HUDEP-2 (cell line): ENCODE measurements around the gene MRGPRD.

Experiments used
- DNase-seq, 76 experiments: peaks; one replicate each; lab custom pipeline; 2025; ENCODE audit not compliant: unreplicated experiment in 76 of 76; lab: John Stamatoyannopoulos, UW

Gene MRGPRD

DNA sequence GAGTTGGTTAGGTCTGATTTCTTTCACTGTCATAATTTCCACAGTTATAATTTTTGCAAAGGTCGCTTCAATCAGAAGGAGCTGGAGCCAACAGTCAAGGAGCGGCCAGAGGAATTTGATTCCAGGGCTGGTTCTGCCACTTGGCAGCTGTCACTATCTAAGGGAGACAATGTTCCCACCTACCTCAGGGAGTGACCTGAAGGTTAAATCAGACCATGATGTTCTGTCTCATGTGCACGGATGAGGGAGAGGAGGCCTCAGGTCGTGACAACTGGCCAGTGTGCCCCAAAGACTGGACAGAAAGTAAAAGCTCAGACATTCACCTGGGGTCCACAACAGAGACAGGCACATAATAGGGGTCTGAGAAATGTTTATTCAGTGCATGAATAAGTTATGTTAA is 7.6 kb downstream of the MRGPRD start:
- DNase-seq = no peak

DNA sequence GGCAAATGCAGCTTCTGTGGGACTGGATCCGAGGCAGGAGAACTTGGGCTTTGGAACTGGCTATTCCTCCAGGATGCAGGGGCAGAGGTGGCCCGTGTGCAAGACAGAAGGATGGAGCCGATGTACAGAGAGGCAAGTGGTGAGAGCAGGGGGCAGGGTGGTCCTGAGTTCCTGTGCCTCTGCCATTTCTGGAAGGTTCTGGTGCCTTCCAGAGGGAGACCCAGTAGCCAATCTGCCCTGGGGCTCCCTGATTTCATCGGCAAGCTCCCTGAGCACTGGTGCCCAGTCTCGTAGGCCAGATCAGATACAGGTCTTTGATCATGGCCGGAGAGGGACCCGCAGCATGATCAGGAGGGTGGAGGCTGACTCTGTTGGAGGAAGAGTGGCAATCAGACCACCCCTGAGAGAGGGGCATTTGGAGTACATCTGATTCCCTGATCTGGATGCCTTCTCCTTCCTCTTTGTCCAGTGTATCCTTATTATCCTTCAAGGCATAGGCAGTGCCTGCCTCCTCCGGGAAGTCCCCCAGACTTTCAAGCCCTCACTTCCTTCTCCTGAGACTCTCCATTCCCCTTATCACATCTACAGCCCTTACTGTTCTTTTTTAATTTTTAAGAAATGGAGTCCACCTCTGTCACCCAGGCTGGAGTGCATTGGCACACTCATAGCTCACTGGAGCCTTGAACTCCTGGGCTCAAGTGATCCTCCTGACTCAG is 9.7 kb downstream of the MRGPRD start:
- no peak for DNase-seq

GRCh38 chr11:68969386-68969785 is 11.4 kb downstream of the MRGPRD start:
- DNase-seq = no peak

DNA sequence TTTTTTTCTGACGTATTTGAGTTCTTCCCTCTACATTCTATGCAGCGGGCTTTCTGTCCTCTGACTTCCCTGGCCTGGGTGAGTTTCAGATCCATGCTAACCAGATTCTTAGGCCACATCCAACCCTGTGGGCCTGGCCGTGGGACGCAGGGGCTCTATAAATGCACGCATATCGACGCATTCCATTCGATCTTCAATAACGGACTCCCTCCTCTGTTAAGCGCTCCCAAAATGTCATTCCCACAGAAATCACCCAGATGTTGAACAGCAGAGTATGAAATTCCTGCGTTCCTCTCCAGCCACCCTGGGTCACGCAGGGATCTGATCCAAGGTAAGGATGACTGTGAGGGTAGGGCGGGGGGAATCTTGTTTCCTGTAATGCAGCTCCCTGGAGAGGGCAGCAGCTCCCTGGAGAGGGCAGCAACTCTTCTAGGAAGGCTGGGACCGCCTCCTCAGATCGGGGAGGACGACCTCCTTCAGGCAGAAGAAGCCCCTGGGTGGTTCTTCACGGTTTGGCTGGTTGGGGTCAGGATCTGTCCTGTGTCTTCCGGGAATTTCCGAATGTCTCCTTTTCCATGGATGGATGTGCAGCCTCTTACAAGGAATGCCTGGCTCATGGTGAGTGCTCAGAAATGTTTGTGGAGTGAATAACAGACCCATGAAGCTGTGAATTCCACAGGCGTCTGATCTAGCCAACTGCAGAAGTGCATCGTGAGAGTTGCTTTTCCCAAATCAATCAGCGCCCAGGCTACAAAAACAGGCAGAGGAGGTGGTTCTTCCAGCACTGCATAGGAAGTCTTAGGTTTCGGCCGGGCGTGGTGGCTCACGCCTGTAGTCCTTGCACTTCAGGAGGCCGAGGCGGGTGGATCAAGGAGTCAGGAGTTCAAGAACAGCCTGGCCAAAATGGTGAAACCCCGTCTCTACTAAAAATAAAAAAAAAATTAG is 12.2 kb downstream of the MRGPRD start:
- no peak for DNase-seq

DNA sequence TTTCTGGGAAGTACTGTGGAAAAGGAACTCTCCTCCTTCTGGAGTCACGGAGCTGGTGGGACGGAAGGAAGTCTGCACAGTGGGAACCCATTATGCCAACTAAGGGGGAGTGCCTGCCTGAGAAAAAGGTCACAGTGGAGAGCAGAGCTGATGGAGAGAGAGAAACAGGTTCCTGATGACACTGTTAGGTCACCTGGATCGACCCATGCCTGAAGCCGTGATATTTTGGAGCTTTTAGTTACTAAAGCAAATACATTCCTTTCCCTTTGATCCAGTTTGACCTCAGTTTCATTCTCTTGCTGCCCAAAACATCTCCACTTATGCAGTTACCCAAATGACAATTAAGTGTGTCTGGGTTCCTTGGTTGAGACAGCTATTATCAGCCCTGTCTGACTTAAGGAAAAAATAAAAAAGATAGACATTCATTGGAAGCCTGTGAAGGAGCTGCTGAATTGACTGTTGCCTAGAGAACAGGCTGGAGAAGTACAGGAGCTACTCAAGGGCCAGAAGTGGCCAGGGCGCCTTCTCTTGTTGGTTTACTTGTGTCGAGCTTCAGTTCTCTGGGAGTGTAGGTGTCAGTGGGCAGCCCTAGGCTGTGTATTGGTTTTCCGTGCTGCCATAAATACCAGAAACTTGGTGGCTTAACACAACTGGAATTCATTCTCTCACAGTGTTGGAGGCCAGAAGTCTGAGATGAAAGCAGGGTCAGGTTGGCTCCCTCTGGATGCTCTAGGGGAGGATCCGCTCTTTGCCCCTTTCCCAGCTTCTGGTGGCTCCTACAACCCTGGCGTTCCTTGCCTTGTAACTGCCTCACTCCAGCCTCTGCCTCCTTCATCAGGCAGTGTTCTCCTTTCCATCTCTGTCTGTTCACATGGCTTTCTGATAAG is 13.6 kb downstream of the MRGPRD start:
- DNase-seq = no peak

DNA sequence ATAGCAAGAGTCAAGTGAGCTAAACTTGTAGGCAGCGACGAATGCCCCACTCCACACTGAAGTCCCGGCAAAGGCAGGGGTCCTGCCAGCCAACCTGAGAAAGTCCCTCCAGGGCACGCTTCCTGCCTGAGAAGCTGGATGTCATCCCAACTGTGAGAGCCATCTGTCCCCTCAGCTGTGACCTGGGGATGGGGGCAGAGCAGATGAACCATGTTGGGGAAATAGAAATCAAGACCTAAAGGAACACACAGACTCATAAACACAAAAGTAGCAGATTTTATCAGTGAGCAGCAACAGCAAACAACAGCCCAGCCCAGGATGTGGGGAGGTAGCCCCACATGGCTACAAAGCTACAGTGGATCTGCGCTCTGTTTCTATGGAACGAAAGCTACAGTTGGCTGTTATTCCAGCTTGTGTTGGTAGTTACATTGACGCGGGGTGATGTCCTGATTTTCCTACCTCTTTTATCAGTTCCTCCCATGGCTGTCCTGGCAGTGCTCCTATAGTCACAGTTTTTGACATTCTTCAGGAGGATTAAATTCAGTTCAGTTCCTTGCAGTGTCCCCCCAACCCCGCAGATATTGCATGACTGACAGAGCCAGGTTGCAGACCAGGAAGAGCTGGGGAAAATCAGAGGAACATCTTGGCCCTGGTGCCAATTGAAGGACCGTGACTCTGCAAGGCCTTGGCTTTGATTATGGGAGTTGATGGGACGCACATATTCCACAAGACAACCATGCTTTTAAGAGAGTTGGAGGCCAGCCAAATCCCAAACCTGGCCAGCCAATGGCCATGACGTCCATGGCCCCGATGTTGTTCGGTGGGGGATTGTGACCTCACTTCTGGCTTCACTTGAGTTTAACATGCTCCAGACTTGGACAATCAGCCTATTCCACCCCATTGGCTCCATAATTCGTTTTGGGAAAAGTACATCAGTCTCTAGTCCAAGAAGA is 14.6 kb downstream of the MRGPRD start:
- DNase-seq = no peak

GRCh38 chr11:68963779-68964178 is 17.0 kb downstream of the MRGPRD start:
- no peak for DNase-seq

- no peak for DNase-seq
These were observed 18.1 kb downstream of the MRGPRD start for GRCh38 chr11:68962527-68963250.

- no peak for DNase-seq
These were observed 19.5 kb downstream of the MRGPRD start for GRCh38 chr11:68961245-68961644.

- no peak for DNase-seq
These were observed 20.3 kb downstream of the MRGPRD start for GRCh38 chr11:68960294-68961071.

- DNase-seq = no peak
These were observed 21.1 kb downstream of the MRGPRD start for GRCh38 chr11:68959465-68960293.

- DNase-seq = no peak
These were observed 22.6 kb downstream of the MRGPRD start for GRCh38 chr11:68958211-68958610.

DNA sequence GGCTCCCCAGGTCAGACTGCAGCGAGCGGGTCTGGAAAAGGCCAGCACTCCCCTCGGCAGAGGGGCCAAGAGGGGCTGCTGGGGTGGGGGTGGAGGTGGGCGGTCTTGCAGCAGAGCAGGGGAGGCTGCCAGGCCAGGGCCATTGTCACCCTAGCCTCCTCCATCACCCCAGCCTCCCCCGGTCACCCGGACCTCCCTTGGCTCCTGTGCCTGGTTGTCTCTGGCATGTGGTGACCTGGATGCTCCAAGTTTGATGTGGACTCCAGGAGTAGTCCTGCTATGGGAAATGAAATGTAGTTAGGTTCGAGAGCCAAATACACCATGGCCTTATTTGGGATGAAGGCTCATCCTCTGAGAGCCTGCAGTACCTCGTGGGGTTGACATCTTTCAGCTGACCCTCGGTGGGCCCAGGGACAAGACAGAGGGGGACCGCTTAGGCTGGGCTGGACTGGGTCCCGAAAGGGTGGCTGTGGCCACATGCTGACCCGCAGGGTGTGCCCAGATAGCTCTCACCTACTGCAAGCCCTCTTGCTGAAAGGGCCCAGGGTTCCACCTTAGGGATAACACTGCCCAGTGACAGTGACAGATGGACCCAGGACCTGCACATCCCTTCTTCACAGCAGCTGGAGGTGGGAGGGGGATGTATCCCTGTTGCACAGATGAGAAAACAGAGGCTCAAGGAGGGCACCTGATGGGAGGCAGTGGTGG is 24.1 kb downstream of the MRGPRD start:
- no peak for DNase-seq

- peak in 20 of 76 experiments; percentile 2 to 38 (median 10) for DNase-seq
These were observed 24.6 kb downstream of the MRGPRD start for GRCh38 chr11:68956142-68956541.

DNA sequence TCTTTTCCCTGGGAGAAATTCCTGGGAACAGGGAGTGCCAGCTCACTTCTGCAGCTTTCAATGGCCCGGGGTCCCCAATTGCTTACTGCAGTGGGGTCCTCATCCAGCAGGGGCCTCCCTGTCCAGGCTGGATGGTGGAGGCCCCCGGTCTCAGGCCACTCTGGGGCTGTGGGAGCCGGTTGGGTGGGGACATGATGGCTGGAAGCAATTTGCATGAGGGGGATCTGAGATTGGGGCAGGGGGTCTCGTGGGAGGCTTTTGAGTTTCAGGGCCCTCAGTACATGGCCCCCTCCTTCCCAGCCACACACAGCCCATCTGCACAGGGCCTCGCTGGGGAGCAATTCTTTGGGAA is 25.2 kb downstream of the MRGPRD start:
- DNase-seq = no peak

DNA sequence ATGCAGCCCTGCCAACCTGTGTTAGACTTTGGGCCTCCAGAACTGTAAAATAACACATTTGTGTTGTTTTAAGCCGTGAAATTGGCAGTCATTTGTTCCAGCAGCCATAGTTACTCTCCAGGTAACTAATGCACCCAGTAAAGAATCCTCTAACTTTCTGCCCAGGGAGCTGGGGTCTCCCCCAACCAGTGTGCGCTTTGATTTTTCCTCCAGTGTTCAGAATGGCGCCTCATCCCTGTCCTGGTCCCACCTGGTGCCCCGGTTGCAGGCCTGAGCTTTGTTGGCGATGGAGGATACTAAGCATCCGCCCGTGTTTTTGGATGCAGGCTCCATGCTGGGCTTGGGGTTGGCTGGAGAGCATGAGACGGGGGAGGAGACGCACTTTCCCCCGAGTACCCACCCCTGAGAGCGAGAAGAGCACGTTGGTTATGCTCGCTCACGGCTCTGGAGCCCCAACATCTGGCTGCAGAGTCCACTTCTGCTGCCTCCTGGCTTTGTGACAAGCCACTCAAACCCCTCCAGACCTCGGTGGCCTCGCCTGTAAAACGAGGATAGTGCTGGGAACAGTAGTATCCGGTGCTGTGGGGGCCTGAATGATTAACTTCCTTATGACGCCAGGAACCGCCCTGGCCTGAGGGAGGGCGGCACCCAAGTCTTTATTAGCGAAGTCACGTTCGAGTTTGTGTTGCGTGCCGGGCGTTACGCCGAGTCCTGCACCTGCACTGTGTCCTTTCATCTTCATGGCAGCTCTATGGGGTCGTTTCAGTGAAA is 25.8 kb downstream of the MRGPRD start:
- peak in 12 of 76 experiments; percentile 6 to 42 (median 13) for DNase-seq
